Calu3 (cell line): ENCODE measurements around the gene PNMT. TPM values are rescaled to one million over a fixed set of nuclear protein-coding genes. Genes with fewer than 3 reads are reported as not detected.

ENCODE experiments used
- BruUV-seq: library from RNA; stranded (reverse); fragments of 400-500 nt; replicated peaks from 2 replicates; lab custom pipeline; 2021; lab: Mats Ljungman, UMichigan
- CTCF ChIA-PET: fragments of 300-600 bp; sonication (Branson Sonifier 250); formaldehyde crosslinking; loops from one replicate; lab custom pipeline; 2022; ENCODE audit warnings: antibody characterized with exemption; lab: Charles Lee
- DNase-seq: peaks from one replicate; pipeline ENCODE4 v3.0.0; 2022
- H3K27ac Mint-ChIP-seq: one replicate; pipeline ENCODE4 v1.8.0; 2022; ENCODE audit warnings: mixed read lengths; ENCODE audit not compliant: unreplicated experiment
- H3K27me3 Mint-ChIP-seq: one replicate; pipeline ENCODE4 v1.8.0; 2022; ENCODE audit warnings: mixed read lengths; ENCODE audit not compliant: unreplicated experiment
- H3K36me3 Mint-ChIP-seq: one replicate; pipeline ENCODE4 v1.8.0; 2022; ENCODE audit warnings: mild to moderate bottlenecking, moderate library complexity, mixed read lengths; ENCODE audit not compliant: insufficient read depth, unreplicated experiment
- H3K4me1 Mint-ChIP-seq: one replicate; pipeline ENCODE4 v1.8.0; 2022; ENCODE audit warnings: mild to moderate bottlenecking, low read depth, mixed read lengths; ENCODE audit not compliant: unreplicated experiment
- H3K4me3 Mint-ChIP-seq: one replicate; pipeline ENCODE4 v1.8.0; 2022; ENCODE audit warnings: mild to moderate bottlenecking, low read depth, moderate library complexity, mixed read lengths; ENCODE audit not compliant: unreplicated experiment
- H3K9me3 Mint-ChIP-seq: one replicate; pipeline ENCODE4 v1.8.0; 2022; ENCODE audit warnings: low read depth, mixed read lengths; ENCODE audit not compliant: unreplicated experiment
- CTCF ChIP-seq: fragments of 200-600 bp; IDR thresholded peaks from one replicate; pipeline ENCODE4 v1.8.0; 2022; ENCODE audit warnings: antibody characterized with exemption; ENCODE audit not compliant: unreplicated experiment
- intact Hi-C: fragments of 100-400 bp; cut with micrococcal nuclease; formaldehyde crosslinking; loops from one replicate; pipeline ENCODE4 v1.10.0; 2022; ENCODE audit not compliant: unreplicated experiment
- total RNA-seq: library from RNA; stranded (reverse); gene quantifications from 2 replicates; pipeline ENCODE4 v1.2.3, GENCODE V29; 2022

The PNMT gene
- total RNA-seq, 1 experiment from 2014 or later, result 1.3 TPM

DNA sequence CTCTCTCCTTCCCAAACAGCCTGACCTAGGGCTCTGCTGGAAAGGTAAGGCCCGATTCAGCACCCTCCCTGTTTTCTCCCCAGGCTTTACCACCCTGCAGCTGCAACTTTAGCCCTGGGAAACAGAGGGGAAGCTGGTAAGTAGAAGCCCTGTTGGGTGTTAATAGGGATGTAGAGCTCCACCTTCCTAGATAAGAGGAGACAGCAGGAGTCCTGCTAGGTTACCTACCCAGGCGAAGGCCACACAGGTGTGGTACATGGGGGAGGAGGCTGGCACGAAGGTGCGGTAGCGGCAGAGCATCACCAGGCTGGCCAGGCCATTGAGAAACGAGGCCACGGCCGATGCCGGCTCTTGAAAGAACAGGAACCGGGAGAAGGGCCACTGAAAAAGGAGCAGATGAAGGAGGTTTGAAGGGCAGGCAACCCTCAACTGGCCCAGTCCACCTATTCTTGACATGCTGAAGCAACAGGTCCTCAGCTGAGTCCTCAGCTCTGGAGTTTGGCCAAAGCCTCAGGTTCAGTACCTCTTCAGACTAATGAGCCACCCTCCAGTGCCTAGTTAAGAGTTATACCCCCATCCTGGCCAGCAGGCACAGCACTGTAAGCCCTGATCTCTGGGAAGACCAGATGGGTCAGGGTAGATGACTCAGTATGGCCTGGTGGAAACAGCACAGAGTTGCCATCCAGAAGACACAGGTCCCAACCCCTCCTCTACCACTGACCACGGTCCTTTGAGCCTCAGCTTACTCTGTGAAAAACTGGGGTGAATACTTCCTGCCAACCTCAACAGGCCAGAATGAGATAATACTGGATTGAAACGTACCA, 16.3 kb downstream of the PNMT start:
- CTCF ChIA-PET, result interaction anchor here (0.6 to 161.2 kb wide), 23 partner anchors 30 to 1019 kb away, joined by 3 to 42089 read pairs (median 4); partner anchors contain the start of genes ERBB2, GRB7, GSDMA and GSDMB
- no peak overlapping the region for H3K4me3 Mint-ChIP-seq
- H3K27ac Mint-ChIP-seq, result no peak overlapping the region
- H3K27me3 Mint-ChIP-seq, result no peaks in the 10 kb centered on the region
- peak; percentile 78 for DNase-seq
- H3K9me3 Mint-ChIP-seq, result no peaks in the 10 kb centered on the region
- peaks cover 48% of the 10 kb centered on the region for H3K36me3 Mint-ChIP-seq
- intact Hi-C loops, result loop anchor here (5.0 to 10.0 kb wide), 2 partner anchors 220 to 598 kb away; partner anchors contain the start of gene CDK12
- TF ChIP-seq CTCF, result no peak
- peaks cover 40% of the 10 kb centered on the region for H3K4me1 Mint-ChIP-seq
- no TSS peak for BruUV-seq

DNA sequence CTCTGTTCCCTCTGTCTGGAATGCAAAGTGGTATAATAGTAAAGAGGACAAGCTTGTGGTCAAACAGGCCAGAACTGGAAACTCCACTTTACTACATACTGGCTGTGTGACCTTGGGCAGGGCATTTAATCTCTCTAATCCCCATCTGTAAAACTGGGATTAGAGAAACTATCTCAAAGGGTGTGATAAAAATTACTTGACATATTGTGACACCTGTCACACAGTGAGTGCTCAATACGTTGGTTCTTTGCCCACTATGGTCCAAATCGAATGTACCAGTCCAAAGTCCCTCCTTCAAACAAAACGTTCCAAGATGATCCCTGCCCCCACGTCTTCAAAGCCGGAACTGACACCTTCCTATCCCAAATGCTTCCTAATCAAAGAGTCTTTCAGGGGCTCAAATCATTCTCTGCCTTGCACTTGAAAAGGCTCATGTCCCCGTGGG, 18.9 kb downstream of the PNMT start:
- peak overlapping the region; percentile 63 for H3K27ac Mint-ChIP-seq
- CTCF ChIA-PET, result interaction anchor here (0.5 to 161.2 kb wide), 31 partner anchors 28 to 1057 kb away, joined by 3 to 42089 read pairs (median 8); partner anchors contain the start of genes CASC3, ERBB2, GRB7 and GSDMA
- peaks cover 27% of the 10 kb centered on the region for H3K4me1 Mint-ChIP-seq
- peak overlapping the region; percentile 64 for H3K4me3 Mint-ChIP-seq
- BruUV-seq, result TSS peak; percentile 83
- TF ChIP-seq CTCF, result no peak
- DNase-seq, result peak; percentile 99
- H3K27me3 Mint-ChIP-seq, result no peaks in the 10 kb centered on the region
- intact Hi-C loops, result loop anchor here (1.0 to 10.0 kb wide), 8 partner anchors 11 to 595 kb away; partner anchors contain the start of genes CDK12 and PSMD3
- H3K9me3 Mint-ChIP-seq, result no peaks in the 10 kb centered on the region
- H3K36me3 Mint-ChIP-seq, result peaks cover 43% of the 10 kb centered on the region

- TSS peak; percentile 89 for BruUV-seq
- Mint-ChIP-seq H3K4me3 (peak within 1 kb of the TSS; percentile 64), H3K27ac (peak within 1 kb of the TSS; percentile 63), H3K4me1 (peaks cover 27% of the 10 kb centered on the region), H3K36me3 (peaks cover 43% of the 10 kb centered on the region), H3K27me3 (no peaks in the 10 kb centered on the region), H3K9me3 (no peaks in the 10 kb centered on the region)
- intact Hi-C loops, result loop anchor here (1.0 to 10.0 kb wide), 16 partner anchors 12 to 594 kb away; partner anchors contain the start of genes CDK12, LRRC3C, MIEN1 and ORMDL3
- DNase-seq, result peak; percentile 100
- TF ChIP-seq CTCF, result no peak
- CTCF ChIA-PET, result interaction anchor here (0.5 to 161.2 kb wide), 63 partner anchors 27 to 1056 kb away, joined by 3 to 42089 read pairs (median 6); partner anchors contain the start of genes ERBB2, GRB7, GSDMA and GSDMB
Measured at GRCh38 chr17:39687546-39688474, 19.6 kb downstream of the PNMT start, which contains the start of gene PGAP3. TSS of gene PGAP3 (minus strand) at chr17:39688057. CDS start at chr17:39688014, 43 bp downstream.
